T-helper 2 cell treated with Interferon-gamma antibody and Interleukin-4, amounts not matched to agents 5 μg/mL and 100 μg/mL, for 36 hours (primary cell): ENCODE measurements around the gene AMPD1.

ENCODE experiments used
- DNase-seq: peaks from one replicate; pipeline ENCODE4 v3.0.0; 2021; ENCODE audit warnings: low spot score
- H3K27ac Mint-ChIP-seq: one replicate; pipeline ENCODE4 v1.8.0; 2021; ENCODE audit warnings: mild to moderate bottlenecking, mixed read lengths
- H3K27me3 Mint-ChIP-seq: one replicate; pipeline ENCODE4 v1.8.0; 2021; ENCODE audit warnings: low read depth, mixed read lengths
- H3K36me3 Mint-ChIP-seq: one replicate; pipeline ENCODE4 v1.8.0; 2021; ENCODE audit warnings: low read depth, mixed read lengths
- H3K4me1 Mint-ChIP-seq: one replicate; pipeline ENCODE4 v1.8.0; 2021; ENCODE audit warnings: low read depth, mixed read lengths
- H3K4me3 Mint-ChIP-seq: one replicate; pipeline ENCODE4 v1.8.0; 2022; ENCODE audit warnings: mild to moderate bottlenecking, moderate library complexity, mixed read lengths
- H3K9me3 Mint-ChIP-seq: one replicate; pipeline ENCODE4 v1.8.0; 2021; ENCODE audit warnings: mixed read lengths

Gene AMPD1

GRCh38 chr1:114695430-114696058 is at the start of gene AMPD1:
Gene AMPD1, minus strand, starts transcription at chr1:114695546. Its CDS starts 75 bp downstream, at chr1:114695471.
- H3K36me3 Mint-ChIP-seq = no peaks in the 10 kb centered on the region
- no peaks in the 10 kb centered on the region for H3K4me1 Mint-ChIP-seq
- no peaks in the 10 kb centered on the region for H3K9me3 Mint-ChIP-seq
- no peak within 1 kb of the TSS for H3K4me3 Mint-ChIP-seq
- H3K27me3 Mint-ChIP-seq = peaks cover 5% of the 10 kb centered on the region
- H3K27ac Mint-ChIP-seq = no peak within 1 kb of the TSS
- no peak for DNase-seq

- Mint-ChIP-seq H3K27me3 (no peaks in the 10 kb centered on the region), H3K27ac (no peak overlapping the region), H3K36me3 (peaks cover 57% of the 10 kb centered on the region), H3K9me3 (no peaks in the 10 kb centered on the region), H3K4me3 (no peak overlapping the region), H3K4me1 (peaks cover 23% of the 10 kb centered on the region)
- DNase-seq = no peak
Measured at GRCh38 chr1:114741963-114742746, 46.8 kb upstream of the AMPD1 start.

GRCh38 chr1:114740331-114740730 is 45.0 kb upstream of the AMPD1 start:
- no peak overlapping the region for H3K27ac Mint-ChIP-seq
- no peak for DNase-seq
- H3K27me3 Mint-ChIP-seq = no peaks in the 10 kb centered on the region
- H3K4me3 Mint-ChIP-seq = no peak overlapping the region
- H3K36me3 Mint-ChIP-seq = peaks cover 55% of the 10 kb centered on the region
- no peaks in the 10 kb centered on the region for H3K9me3 Mint-ChIP-seq
- peaks cover 8% of the 10 kb centered on the region for H3K4me1 Mint-ChIP-seq

- Mint-ChIP-seq H3K4me1 (peaks cover 3% of the 10 kb centered on the region), H3K27me3 (no peaks in the 10 kb centered on the region), H3K27ac (no peak overlapping the region), H3K36me3 (peaks cover 63% of the 10 kb centered on the region), H3K9me3 (no peaks in the 10 kb centered on the region), H3K4me3 (no peak overlapping the region)
- no peak for DNase-seq
Measured at GRCh38 chr1:114737314-114737849, 42.0 kb upstream of the AMPD1 start.

- DNase-seq = no peak
- no peaks in the 10 kb centered on the region for H3K4me1 Mint-ChIP-seq
- H3K27ac Mint-ChIP-seq = no peak overlapping the region
- H3K4me3 Mint-ChIP-seq = no peak overlapping the region
- peaks cover 68% of the 10 kb centered on the region for H3K36me3 Mint-ChIP-seq
- H3K27me3 Mint-ChIP-seq = no peaks in the 10 kb centered on the region
- H3K9me3 Mint-ChIP-seq = no peaks in the 10 kb centered on the region
Measured at GRCh38 chr1:114735479-114735878, 40.1 kb upstream of the AMPD1 start.

GRCh38 chr1:114729782-114730181 is 34.4 kb upstream of the AMPD1 start:
- H3K27me3 Mint-ChIP-seq = no peaks in the 10 kb centered on the region
- H3K4me3 Mint-ChIP-seq = no peak overlapping the region
- H3K9me3 Mint-ChIP-seq = no peaks in the 10 kb centered on the region
- DNase-seq = no peak
- peaks cover 75% of the 10 kb centered on the region for H3K36me3 Mint-ChIP-seq
- H3K4me1 Mint-ChIP-seq = no peaks in the 10 kb centered on the region
- no peak overlapping the region for H3K27ac Mint-ChIP-seq

- no peaks in the 10 kb centered on the region for H3K4me1 Mint-ChIP-seq
- H3K9me3 Mint-ChIP-seq = no peaks in the 10 kb centered on the region
- H3K36me3 Mint-ChIP-seq = peaks cover 73% of the 10 kb centered on the region
- no peaks in the 10 kb centered on the region for H3K27me3 Mint-ChIP-seq
- H3K27ac Mint-ChIP-seq = no peak overlapping the region
- H3K4me3 Mint-ChIP-seq = no peak overlapping the region
- DNase-seq = no peak
Measured at GRCh38 chr1:114728553-114728952, 33.2 kb upstream of the AMPD1 start.

- Mint-ChIP-seq H3K4me1 (no peaks in the 10 kb centered on the region), H3K27ac (no peak overlapping the region), H3K27me3 (no peaks in the 10 kb centered on the region), H3K9me3 (no peaks in the 10 kb centered on the region), H3K4me3 (no peak overlapping the region), H3K36me3 (peaks cover 68% of the 10 kb centered on the region)
- no peak for DNase-seq
Measured at GRCh38 chr1:114725230-114725629, 29.9 kb upstream of the AMPD1 start.

GRCh38 chr1:114723915-114724314 is 28.6 kb upstream of the AMPD1 start:
- Mint-ChIP-seq H3K36me3 (peaks cover 71% of the 10 kb centered on the region), H3K9me3 (no peaks in the 10 kb centered on the region), H3K27me3 (no peaks in the 10 kb centered on the region), H3K4me1 (no peaks in the 10 kb centered on the region), H3K4me3 (no peak overlapping the region), H3K27ac (no peak overlapping the region)
- DNase-seq = no peak

- H3K27me3 Mint-ChIP-seq = no peaks in the 10 kb centered on the region
- no peaks in the 10 kb centered on the region for H3K4me1 Mint-ChIP-seq
- no peak overlapping the region for H3K27ac Mint-ChIP-seq
- H3K9me3 Mint-ChIP-seq = no peaks in the 10 kb centered on the region
- no peak overlapping the region for H3K4me3 Mint-ChIP-seq
- peaks cover 73% of the 10 kb centered on the region for H3K36me3 Mint-ChIP-seq
- no peak for DNase-seq
Measured at GRCh38 chr1:114723457-114723856, 28.1 kb upstream of the AMPD1 start.

GRCh38 chr1:114720492-114720891 is 25.1 kb upstream of the AMPD1 start:
- Mint-ChIP-seq H3K4me3 (no peak overlapping the region), H3K27ac (no peak overlapping the region), H3K36me3 (peaks cover 72% of the 10 kb centered on the region)

GRCh38 chr1:114719424-114719787 is 24.1 kb upstream of the AMPD1 start:
- Mint-ChIP-seq H3K27me3 (no peaks in the 10 kb centered on the region), H3K9me3 (no peaks in the 10 kb centered on the region), H3K4me3 (no peak overlapping the region), H3K27ac (no peak overlapping the region), H3K4me1 (peaks cover 14% of the 10 kb centered on the region), H3K36me3 (peaks cover 66% of the 10 kb centered on the region)
- no peak for DNase-seq

More at GRCh38 chr1:114720492-114720891, 25.1 kb upstream of the AMPD1 start:
- H3K27me3 Mint-ChIP-seq = no peaks in the 10 kb centered on the region
- no peaks in the 10 kb centered on the region for H3K9me3 Mint-ChIP-seq
- DNase-seq = no peak
- peaks cover 12% of the 10 kb centered on the region for H3K4me1 Mint-ChIP-seq

GRCh38 chr1:114718661-114719423 is 23.5 kb upstream of the AMPD1 start:
- H3K9me3 Mint-ChIP-seq = no peaks in the 10 kb centered on the region
- H3K4me1 Mint-ChIP-seq = peaks cover 18% of the 10 kb centered on the region
- no peak overlapping the region for H3K4me3 Mint-ChIP-seq
- no peak overlapping the region for H3K27ac Mint-ChIP-seq
- H3K27me3 Mint-ChIP-seq = no peaks in the 10 kb centered on the region
- DNase-seq = no peak
- H3K36me3 Mint-ChIP-seq = peaks cover 67% of the 10 kb centered on the region
